HG03469 (cell line): ENCODE data around the gene DIPK2B.

Experiments used
- ATAC-seq: cut with Tn5 transposase; IDR thresholded peaks from one replicate; pipeline ENCODE4 v1.9.1; 2021; ENCODE audit warnings: mild to moderate bottlenecking, moderate library complexity, moderate number of reproducible peaks; ENCODE audit not compliant: unreplicated experiment

The DIPK2B gene

GRCh38 chrX:45164021-45164621 lies 36.6 kb downstream of the DIPK2B start:
- no peak for ATAC-seq

GRCh38 chrX:45157647-45158046 lies 43.0 kb downstream of the DIPK2B start:
- no peak for ATAC-seq

GRCh38 chrX:45154462-45154861 lies 46.2 kb downstream of the DIPK2B start:
- no peak for ATAC-seq

GRCh38 chrX:45154033-45154360 lies 46.7 kb downstream of the DIPK2B start:
- no peak for ATAC-seq
